AG09319 (cell line): ENCODE results near the gene SLITRK1.

Source experiments
- DNase-seq: peaks from one replicate; pipeline ENCODE4 v3.0.0-alpha.2; 2010; ENCODE audit warnings: low read depth; ENCODE audit errors: extremely low read depth
- CTCF ChIP-seq: IDR thresholded peaks from 2 replicates; pipeline ENCODE4 v1.5.1; 2011; ENCODE audit warnings: low read depth, mild to moderate bottlenecking, inconsistent platforms, low read length, moderate library complexity

SLITRK1 gene

GRCh38 chr13:83881917-83882605 is at the start of gene SLITRK1:
Gene SLITRK1, minus strand, starts transcription at chr13:83882474. Its CDS starts 967 bp downstream, at chr13:83881507.
- peak; percentile 11 for DNase-seq
- no peak for TF ChIP-seq CTCF

- no peak for DNase-seq
- TF ChIP-seq CTCF: no peak
Observed at GRCh38 chr13:83929157-83929556, 46.9 kb upstream of the SLITRK1 start.

- no peak for TF ChIP-seq CTCF
- DNase-seq: no peak
Observed at GRCh38 chr13:83919775-83920174, 37.5 kb upstream of the SLITRK1 start.

- DNase-seq: no peak
- TF ChIP-seq CTCF: no peak
Observed at GRCh38 chr13:83914368-83914767, 32.1 kb upstream of the SLITRK1 start.

- no peak for DNase-seq
- no peak for TF ChIP-seq CTCF
Observed at GRCh38 chr13:83907196-83907989, 25.1 kb upstream of the SLITRK1 start.

GRCh38 chr13:83906240-83906820 is 24.1 kb upstream of the SLITRK1 start:
- TF ChIP-seq CTCF: no peak
- DNase-seq: no peak

GRCh38 chr13:83905641-83906040 is 23.4 kb upstream of the SLITRK1 start:
- DNase-seq: no peak
- TF ChIP-seq CTCF: no peak
